ENCODE data around the gene SCARF2. TPM values are rescaled to one million over a fixed set of nuclear protein-coding genes. Genes with fewer than 3 reads are reported as not detected.

Gene SCARF2
- total RNA-seq, 2 donors from 2014 or later, result 12.8 to 28.6 TPM

DNA sequence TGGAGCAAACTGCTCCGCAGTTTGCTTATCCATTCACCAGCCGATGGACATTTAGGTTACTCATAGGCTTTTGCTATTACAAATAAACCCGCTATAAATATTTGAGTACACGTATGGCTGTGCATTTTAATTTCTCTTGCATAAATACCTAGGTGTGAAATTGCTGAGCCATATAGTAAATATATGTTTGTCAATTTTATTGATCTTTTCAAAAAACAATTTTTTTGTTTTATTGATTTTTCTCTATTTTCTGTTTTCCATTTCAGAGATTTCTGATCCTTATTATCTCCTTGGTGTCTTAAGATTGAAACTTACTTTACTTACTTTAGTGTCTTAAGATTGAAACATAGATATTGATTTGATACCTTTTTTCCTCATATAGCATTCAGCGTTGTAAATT lies 39.2 kb downstream of the SCARF2 start:
- H3K4me1 ChIP-seq (replicated peaks), result peaks cover 10% of the 10 kb centered on the region
- DNase-seq (ENCODE audit: low spot score), result no peak
- no peak overlapping the region for H3K4me3 ChIP-seq

GRCh38 chr22:20397498-20397897 lies 40.1 kb downstream of the SCARF2 start:
- DNase-seq (ENCODE audit: low spot score), result no peak
- WGBS, result 96% methylated on average over 2 of the region's 2 CpGs
- Histone ChIP-seq H3K9me3 (no peaks in the 10 kb centered on the region), H3K4me3 (no peak overlapping the region), H3K27me3 (replicated peaks; ENCODE audit: insufficient read depth) (no peaks in the 10 kb centered on the region), H3K4me1 (replicated peaks) (peaks cover 10% of the 10 kb centered on the region), H3K36me3 (no peaks in the 10 kb centered on the region), H3K27ac (no peak overlapping the region)
- intact Hi-C loops (cut with DNase I), result no loop called here
- TF ChIP-seq POLR2AphosphoS5 (IDR thresholded peaks at IDR 0.05), result no peak
- TF ChIP-seq POLR2A (IDR thresholded peaks at IDR 0.05), result no peak
- no peak for TF ChIP-seq CTCF (IDR thresholded peaks at IDR 0.05)

More for the DNA sequence above, 39.2 kb downstream of the SCARF2 start:
- no peak overlapping the region for H3K27ac ChIP-seq
- H3K36me3 ChIP-seq, result no peaks in the 10 kb centered on the region
- intact Hi-C loops (cut with DNase I), result no loop called here
- 97% methylated on average over 5 of the region's 5 CpGs for WGBS
- no peaks in the 10 kb centered on the region for H3K9me3 ChIP-seq
- TF ChIP-seq POLR2AphosphoS5 (IDR thresholded peaks at IDR 0.05) (no peak), POLR2A (IDR thresholded peaks at IDR 0.05) (no peak), CTCF (IDR thresholded peaks at IDR 0.05) (no peak)
- H3K27me3 ChIP-seq (replicated peaks; ENCODE audit: insufficient read depth), result no peaks in the 10 kb centered on the region

DNA sequence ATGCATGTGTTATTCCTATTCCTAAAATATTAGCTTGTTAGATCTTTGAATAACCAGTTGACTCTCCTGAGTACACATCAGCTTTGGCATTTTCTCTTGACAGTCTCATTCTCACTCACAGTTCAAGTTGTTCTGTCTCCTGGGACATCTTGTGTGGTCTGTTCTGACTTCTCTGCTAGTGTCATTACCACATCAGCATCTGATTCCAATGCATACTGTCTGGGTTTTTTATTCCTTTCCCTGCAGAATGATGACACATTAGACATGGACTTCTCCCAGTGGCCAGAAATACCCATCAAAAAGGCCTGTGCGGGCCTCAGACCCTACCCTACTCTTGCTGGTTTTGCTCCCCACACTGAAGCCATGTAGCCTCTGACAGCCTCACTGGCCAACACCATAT lies 41.0 kb downstream of the SCARF2 start:
- TF ChIP-seq POLR2A (IDR thresholded peaks at IDR 0.05) (no peak), POLR2AphosphoS5 (IDR thresholded peaks at IDR 0.05) (no peak), CTCF (IDR thresholded peaks at IDR 0.05) (no peak)
- Histone ChIP-seq H3K9me3 (no peaks in the 10 kb centered on the region), H3K27ac (no peak overlapping the region), H3K4me3 (no peak overlapping the region), H3K4me1 (replicated peaks) (peaks cover 10% of the 10 kb centered on the region), H3K36me3 (no peaks in the 10 kb centered on the region), H3K27me3 (replicated peaks; ENCODE audit: insufficient read depth) (no peaks in the 10 kb centered on the region)
- no peak for DNase-seq (ENCODE audit: low spot score)
- intact Hi-C loops (cut with DNase I), result no loop called here
- WGBS, result 62% methylated on average over 1 of the region's 1 CpG

- H3K27me3 ChIP-seq (replicated peaks; ENCODE audit: insufficient read depth), result no peaks in the 10 kb centered on the region
- H3K4me1 ChIP-seq (replicated peaks), result peaks cover 10% of the 10 kb centered on the region
- WGBS, result 52% methylated on average over 2 of the region's 2 CpGs
- TF ChIP-seq CTCF (IDR thresholded peaks at IDR 0.05) (no peak), POLR2A (IDR thresholded peaks at IDR 0.05) (no peak), POLR2AphosphoS5 (IDR thresholded peaks at IDR 0.05) (no peak)
- H3K9me3 ChIP-seq, result no peaks in the 10 kb centered on the region
- DNase-seq (ENCODE audit: low spot score), result no peak
- H3K27ac ChIP-seq, result no peak overlapping the region
- no peaks in the 10 kb centered on the region for H3K36me3 ChIP-seq
- H3K4me3 ChIP-seq, result no peak overlapping the region
- intact Hi-C loops (cut with DNase I), result no loop called here
These were observed 41.7 kb downstream of the SCARF2 start for GRCh38 chr22:20395907-20396287.

- H3K9me3 ChIP-seq, result no peaks in the 10 kb centered on the region
- no peak overlapping the region for H3K27ac ChIP-seq
- TF ChIP-seq CTCF (IDR thresholded peaks at IDR 0.05) (no peak), POLR2AphosphoS5 (IDR thresholded peaks at IDR 0.05) (no peak), POLR2A (IDR thresholded peaks at IDR 0.05) (no peak)
- no peak overlapping the region for H3K4me3 ChIP-seq
- no peak for DNase-seq (ENCODE audit: low spot score)
- H3K27me3 ChIP-seq (replicated peaks; ENCODE audit: insufficient read depth), result no peaks in the 10 kb centered on the region
- intact Hi-C loops (cut with DNase I), result no loop called here
- peaks cover 10% of the 10 kb centered on the region for H3K4me1 ChIP-seq (replicated peaks)
- WGBS, result 66% methylated on average over 20 of the region's 20 CpGs
- H3K36me3 ChIP-seq, result no peaks in the 10 kb centered on the region
These were observed 42.3 kb downstream of the SCARF2 start for GRCh38 chr22:20395181-20395906.

Measured in prostate gland (tissue), 2 donors.